ENCODE data around the gene REEP6.

Gene REEP6

DNA sequence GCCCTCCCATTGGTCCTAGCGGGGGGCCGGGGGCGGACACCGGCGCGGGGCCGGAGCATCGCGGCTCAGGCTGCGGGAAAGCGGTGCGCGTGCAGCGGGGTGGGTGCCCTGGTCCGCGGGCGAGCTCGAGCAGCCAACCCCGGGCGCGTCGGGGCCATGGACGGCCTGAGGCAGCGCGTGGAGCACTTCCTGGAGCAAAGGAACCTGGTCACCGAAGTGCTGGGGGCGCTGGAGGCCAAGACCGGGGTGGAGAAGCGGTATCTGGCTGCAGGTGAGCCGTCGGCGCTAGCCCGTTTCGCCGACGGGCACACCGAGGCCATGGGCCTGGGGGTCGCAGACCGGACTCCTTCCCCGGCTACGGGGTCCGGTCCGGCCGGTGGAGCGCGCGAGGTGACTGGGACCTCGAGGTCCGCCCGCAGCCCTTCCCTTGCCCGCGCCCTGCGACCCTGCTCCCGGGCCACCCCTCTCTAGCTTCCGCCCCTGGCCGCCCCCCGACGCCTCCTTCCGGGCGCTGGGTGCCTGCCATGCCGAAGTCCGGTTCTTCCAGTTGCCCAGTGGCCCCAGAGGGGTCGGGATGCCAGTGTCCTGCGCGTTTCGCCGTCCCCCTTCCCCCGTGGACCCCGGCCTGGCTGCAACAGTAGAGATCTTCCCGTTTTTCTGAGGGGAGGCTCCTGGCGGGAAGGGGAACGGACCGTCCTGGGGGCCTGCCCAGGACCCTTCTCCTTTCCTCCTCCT, at the start of gene REEP6:
REEP6 (plus strand) TSS at position 68 of the 735 bp plus-strand sequence; CDS start at position 157, 89 bp downstream.
- no peak for DNase-seq

DNA sequence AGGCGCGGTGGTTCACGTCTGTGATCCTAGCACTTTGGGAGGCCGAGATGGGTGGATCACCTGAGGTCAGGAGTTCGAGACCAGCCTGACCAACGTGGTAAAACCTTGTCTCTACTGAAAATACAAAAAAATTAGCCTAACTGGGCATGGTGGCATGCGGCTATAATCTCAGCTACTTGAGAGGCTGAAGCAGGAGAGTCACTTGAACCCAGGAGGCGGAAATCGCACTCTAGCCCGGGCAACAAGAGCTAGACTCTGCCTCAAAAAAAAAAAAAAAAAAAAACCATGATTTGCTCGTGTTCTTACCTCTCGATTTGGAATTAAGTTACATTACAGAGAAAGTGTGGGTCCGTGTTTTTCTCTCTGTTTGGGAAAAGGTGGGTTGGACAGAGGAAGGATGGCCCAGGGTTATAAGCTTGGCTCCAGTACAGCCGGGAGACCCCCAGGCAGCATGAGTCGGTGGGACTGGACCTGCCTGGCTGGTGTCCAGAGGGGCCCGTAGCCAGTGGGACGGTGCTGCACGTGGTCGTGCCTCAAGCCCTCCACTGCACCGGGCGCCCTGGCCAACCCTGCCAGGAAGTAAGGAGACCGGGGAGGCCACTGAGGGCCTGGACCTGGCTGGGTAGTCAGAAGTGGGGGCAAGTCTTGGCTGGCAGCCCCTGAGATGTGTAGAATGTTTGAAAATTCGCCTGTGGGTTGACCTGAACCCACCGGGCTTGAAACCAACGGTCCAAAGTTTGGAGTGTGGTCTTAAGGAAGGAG, 49.1 kb upstream of the REEP6 start:
- no peak for DNase-seq

DNA sequence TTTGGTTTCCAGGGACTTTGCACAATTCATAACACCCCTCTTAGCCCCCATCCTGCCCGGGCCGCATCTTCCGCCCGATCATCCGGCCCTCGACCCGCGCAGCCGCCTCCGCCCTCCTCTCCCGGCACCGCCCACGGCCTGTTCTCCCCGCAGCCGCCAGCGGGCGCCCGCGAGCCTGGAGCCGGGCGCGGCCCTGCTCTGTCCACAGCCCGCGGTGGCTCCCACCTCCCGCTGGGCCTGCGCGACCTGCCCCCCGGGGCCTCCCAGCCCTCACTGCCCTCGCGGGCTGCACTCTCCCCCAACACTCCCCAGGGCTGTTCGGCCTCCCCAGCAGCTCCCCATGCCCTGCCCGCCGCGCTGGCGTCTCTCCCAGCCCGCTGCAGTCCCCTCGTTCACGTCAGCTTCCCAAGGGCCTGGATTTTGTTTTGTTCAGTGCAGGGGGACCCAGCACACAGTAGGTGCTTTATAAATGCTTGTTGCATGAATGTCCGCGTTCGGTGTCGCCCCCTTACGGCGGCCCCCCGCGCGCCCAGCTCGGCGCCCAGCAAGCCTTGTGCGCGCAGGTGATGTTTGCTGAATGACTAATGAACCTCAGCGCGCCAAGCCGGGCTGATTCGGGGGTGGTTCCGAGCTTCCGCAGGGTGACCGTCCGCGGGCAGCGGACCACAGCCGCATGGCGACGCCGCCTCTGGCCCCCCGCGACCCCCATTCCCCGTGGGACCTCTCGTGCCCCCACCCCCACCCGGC, 45.6 kb upstream of the REEP6 start:
- peak; percentile 0 for DNase-seq

DNA sequence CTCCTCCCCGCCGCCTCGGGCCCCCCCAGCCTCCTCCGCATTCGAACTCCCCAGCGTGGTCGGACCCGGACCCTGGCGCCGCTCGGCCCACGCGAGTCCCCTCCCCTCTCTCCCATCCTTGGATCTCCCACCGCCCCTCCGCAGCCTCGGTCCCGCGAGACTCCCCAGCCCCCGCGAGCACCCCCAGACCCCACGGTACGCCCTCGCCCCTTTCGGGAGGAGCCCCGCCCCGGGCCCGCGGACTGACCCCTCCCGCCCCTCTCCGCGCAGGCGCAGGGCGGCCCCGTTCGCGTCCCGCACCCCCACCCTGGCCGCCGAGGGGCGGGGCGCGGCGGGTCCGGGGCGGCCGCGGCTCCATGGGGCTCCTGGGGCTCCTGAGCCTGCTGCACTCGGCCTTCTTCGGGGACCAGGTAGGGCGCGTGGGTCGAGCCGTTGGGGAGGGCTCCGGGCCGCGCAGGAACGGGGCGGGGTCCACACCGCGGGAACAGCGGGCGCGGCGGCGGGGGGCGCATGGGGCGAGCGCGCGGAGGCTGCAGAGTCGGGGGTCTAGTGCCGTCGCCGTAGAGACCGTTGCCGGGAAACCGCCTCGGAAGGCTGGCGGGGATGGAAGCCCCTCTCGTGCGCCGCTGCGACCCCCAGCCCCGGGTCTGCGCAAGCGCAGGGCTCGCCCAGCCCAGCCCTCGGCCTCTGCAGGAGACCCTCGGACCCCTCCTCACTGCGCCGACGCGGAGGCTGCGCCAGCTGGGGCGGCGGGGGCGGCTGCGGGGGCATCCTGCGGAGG, 44.9 kb upstream of the REEP6 start:
- DNase-seq = no peak

DNA sequence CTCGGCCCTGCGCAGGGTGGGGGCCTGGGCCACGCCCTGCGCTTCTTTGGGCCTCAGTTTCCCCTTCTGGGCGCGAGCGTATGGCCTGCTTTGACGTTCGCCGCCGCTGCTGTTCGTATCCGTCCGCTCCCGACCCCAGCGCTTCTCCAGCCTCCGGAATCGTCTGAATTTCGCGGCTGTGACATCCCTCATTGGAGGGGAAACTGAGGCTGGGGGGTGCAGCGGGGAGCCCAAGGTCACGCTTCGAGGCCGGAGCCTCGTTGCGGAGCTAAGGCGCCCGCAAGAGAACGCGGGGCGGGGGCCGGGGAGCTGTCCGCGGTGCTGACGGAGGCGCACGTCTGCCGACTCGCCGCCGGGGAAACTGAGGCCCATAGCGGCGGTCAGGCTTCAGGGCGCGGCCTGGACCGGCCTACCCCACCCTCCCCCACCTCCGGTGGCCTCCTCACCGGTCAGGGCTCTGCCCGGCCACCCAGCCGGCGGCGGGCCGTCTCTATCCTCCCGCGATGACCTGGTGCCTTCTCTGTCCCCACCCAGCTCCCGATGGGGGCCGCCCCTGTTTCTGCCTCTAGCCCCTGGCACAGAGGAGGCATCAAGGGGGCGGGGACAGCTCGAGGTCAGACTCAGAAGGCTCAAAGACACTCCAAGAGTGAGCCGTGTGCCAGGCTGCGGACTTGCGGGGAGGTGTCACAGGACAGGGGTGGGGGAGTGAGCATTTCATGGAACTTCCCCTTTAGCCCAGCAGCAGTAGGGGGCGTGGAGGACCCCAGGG, 44.1 kb upstream of the REEP6 start:
- DNase-seq = no peak

DNA sequence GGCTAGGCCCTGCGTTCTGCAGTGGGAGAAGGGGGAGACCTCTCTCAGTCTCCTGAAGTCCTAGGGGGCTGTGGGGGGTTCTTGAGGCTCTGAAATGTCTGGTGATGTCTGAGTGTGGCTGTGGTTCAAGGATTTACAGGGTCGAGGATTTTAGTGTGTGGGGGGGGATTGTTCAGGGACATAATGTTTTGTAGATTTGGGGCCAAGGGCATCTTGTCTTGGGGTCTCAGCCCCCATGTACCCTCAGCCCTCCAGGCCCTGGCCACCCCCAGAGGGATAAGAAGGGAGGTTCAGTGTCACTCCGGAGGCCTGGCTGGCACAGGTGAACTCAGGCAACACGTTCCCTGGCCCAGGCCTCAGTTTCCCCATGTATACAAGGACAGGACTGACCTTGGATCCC, 43.5 kb upstream of the REEP6 start:
- DNase-seq = no peak

DNA sequence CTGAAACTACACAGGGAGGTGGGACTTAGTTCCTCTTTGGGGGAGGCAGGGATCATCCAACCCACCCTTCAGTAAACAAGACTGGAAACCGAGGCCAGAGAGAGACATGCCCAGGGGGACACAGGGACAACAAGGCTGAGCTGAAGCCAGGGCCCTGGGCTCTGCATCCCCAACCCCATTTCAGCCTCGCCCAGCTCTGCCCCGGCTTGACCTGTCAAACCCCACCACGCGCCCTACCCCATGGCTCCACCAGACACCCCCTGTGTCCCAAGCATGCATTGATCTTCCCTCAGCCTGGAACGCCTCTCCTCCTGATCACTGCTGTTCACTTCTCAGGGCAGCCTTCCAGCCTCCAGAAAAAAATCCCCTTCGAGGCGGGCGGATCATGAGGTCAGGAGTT, 43.0 kb upstream of the REEP6 start:
- DNase-seq = no peak

DNA sequence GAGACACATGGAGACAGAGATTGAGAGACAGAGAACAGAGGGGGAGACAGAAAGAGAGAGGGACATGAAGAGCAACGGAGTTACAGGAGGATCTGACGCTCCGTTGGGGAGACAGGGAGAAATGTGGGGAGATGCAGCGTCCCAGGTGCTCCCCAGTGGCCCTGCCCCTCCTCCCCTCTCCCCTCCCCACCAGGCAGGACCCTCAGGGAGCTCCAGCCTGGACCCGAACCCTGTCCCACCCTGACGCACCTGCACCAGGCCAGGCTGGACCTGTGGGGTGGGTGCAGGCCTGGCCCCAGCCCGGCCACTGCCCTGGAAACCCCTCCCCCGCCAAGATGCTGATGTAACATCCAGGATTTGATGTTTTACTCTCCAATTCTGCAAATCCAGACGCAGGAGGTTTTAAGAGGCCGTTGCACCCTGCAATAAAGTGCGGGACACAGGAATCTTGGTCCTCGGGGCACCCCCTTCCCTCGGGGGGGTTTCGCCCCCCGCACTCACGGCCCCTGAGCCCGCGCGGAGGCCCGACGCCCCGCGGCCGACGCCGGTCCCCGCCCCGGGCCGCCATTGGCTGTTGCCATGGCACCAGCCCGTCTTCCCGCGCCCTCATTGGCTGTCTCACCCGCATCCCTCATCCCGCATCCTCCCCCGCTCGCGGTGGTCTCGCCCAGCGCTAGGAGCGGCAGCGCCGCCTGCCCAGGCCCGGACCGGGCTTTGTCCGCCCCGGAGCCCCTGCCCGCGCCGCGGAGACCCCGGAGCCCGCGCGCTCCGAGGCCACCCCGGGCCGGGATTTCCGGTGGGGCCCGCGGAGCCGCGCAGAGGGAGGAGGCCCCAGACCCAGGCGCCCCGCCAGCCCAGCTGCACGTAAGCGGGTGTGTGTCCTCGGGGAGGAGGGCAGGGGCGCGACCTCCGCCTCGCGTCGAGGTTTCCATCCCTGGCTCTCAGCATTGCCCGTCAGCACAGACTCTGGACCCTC, 41.2 kb upstream of the REEP6 start, which contains the start of gene APC2:
APC2 (plus strand) TSS at position 655 of the 976 bp plus-strand sequence. CDS start 2,881 bp downstream, outside the sequence.
- DNase-seq = no peak

DNA sequence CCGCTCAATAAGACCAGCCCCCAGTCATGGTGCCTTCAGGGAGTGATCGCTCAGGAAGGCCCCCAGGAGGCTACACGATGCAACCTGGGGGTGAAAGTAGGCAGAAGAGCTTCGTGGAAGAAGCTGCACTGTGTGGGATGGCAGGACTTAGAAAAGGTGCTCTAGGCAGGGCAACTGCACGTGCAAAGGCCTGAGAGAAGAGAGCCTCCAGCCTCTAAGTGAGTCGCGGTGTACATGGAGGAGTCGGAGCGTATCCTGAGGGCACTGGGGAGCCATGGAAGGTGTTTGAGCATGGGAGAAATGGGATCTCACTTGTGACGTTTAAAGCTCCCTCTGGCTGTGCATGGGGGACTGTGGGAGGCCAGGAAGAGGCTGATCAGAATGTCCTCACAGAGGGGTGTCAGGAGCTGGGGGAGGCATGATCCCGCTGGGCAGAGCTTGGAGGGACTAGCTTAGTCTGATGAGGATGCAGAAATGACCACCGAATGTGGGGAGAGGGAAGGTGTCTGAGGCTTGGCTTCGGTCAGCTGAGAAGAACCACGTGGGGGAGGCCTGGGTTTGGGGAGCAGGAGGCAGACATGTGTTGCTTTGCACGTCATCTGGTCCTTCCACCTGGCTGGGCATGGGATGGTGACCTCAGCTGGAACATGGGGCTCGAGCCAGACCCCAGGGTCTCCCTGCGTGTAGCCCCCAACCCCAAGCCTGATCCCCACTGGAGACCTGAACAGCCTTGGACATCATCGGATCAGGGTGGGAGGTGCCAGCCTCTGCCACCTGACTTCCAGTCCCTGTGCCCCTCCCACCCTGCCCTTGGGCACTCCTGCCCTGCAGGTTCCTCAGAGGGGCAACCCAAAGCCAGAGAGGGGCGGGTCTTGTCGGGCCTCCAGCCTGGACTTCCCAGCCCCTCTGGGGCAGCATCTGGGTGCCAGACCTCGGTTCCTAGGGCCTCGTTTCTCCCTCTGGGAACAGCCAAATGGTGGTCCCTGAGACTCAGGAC, 39.9 kb upstream of the REEP6 start:
- no peak for DNase-seq

DNA sequence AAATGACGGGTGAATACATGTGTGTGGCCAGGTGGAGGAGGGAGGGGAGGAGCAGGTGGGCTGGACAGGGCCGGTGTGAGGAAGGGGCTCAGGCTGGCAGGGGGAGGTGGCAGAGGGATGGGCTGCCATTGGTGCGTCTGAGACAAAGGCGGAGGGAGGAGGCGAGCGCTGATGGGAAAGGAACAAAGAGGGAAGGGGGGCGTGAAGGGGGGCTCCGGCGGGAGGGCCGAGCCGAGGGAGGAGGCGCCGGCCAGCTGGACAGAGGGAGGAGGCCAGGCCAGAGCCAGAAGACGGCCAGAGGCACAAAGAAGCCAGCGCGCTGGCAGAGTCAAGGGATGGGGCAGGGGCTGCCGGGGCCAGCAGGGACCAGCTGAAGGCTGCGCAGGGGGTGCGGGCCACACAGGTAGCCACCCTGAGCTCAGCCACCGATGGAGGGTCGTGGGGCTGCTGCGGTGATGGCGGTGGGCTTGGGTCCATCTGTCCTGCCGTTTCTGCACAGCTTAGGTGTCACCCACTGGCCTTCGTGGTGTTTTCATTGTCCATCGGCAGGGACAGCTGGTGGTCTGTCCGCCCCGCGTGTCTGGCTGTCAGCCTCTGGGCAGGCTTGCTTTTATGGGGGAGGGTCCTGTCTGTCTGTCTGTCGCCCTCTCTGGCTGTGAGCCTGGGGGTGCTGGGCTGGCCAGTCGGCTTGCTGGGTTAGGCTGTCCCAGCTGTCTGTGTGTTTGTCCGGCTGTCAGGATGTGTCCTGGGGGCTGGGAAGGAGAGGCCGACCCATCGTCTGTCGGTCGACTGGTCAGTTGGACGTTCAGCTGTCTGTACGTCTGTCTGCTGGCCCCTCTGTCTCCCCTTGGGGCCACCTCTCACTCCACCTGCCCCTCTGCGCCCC, 38.8 kb upstream of the REEP6 start:
- no peak for DNase-seq

DNA sequence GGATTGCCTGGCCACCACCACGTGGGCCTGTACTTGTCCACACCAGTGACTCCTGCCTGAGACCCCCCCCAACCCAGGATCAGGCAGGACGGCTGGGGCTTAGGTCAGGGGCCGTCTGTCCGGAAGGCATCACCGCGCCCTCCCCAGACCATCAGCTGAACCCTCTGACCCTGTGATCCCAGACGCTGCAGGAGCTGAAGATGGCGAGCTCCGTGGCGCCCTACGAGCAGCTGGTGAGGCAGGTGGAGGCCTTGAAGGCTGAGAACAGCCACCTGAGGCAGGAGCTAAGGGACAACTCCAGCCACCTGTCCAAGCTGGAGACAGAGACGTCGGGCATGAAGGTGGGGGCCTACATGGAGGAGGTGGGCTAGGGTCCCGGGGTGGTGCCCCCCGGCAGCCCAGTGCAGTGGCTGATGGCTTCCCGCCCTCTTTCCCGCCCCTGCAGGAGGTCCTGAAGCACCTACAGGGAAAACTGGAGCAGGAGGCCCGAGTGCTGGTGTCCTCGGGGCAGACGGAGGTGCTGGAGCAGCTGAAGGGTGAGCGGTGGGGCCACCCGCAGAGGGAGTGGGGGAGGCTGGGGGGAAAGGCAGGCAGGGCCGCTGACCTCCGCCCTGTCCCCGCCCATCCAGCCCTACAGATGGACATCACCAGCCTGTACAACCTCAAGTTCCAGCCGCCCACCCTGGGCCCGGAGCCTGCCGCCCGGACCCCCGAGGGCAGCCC, 38.0 kb upstream of the REEP6 start:
- DNase-seq = no peak

DNA sequence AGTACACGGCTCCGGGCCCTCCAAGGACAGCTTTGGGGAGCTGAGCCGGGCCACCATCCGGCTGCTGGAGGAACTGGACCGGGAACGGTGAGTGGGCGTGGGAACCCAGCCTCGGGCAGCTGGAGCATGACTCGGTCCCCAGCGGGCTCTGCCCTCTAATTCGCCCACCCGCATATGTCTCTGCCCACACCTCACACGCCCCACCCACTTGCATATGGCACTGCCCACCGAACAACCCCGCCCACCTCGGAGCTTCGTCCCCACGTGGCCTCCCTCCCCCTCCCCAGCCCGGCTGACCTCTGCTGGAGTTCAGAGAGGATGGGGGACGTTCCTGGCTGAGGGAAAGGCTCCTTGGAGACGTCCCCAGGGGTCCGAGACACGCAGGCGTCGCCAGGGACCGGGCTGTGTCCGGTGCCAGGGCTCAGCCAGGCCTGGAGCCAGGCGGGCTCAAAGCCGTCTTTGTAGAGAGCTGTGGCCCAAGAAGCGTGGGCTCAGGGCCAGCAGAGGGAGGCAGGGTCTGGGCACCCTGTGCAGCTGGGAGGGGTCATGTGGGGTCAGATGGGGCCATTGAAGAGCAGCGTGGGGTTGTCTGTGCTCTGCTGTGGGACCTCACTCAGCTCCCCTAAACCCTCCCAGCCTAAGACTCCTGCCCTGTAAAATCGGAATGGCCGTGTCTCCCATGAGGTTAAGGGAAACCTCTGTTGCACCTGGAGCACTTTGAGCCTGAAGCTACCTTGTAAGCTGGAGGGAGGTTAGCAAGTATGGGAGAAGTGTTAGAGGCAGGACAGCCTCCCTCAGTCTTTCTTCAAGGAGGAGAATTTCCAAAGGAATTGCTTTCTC, 37.2 kb upstream of the REEP6 start:
- DNase-seq = no peak

DNA sequence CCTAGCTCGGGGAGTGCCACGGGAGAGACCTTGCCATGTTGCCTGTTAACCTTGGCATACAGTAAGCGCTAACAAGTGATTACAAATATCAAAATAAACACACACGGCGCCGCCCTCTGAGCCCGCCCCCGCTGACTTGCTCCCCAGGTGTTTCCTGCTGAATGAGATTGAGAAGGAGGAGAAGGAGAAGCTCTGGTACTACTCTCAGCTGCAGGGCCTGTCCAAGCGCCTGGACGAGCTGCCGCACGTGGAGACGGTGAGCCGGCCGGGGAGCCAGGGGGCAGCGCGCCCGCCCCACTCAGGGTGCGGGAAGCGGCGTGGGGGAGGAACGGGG, 36.0 kb upstream of the REEP6 start:
- peak; percentile 0 for DNase-seq

DNA sequence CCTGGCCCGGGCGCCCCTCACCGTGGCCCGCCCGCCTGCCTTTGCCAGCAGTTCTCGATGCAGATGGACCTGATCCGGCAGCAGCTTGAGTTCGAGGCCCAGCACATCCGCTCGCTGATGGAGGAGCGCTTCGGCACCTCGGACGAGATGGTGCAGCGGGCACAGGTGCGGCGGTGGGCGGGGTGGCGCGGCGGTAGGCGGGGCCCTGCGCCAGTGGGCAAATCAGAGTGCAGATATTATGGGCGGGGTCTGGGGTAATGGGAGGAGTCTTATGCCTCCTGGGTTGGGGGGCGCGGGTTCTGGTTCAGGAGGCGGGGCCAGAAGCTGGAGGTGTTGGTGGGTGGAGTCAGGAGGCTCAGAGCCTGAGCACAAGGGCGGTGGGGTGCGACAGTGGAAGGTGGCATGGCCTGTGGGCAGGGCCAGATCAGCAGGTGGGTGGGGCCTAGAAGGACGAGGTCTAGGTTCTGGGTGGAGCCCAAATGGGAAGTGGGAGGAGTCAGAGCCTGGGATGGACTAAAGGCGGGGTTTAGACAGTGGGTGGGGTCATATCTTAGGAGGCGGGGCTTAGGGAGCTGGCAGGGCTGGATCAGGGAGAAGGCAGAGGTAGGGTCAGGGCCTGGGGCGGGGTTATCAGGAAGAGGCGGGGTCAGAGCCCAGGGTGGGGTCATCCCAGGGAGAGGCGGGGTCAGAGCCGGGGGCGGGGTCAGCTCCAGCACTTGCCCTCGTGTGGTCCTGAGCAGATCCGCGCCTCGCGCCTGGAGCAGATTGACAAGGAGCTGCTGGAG, 35.5 kb upstream of the REEP6 start:
- no peak for DNase-seq

DNA sequence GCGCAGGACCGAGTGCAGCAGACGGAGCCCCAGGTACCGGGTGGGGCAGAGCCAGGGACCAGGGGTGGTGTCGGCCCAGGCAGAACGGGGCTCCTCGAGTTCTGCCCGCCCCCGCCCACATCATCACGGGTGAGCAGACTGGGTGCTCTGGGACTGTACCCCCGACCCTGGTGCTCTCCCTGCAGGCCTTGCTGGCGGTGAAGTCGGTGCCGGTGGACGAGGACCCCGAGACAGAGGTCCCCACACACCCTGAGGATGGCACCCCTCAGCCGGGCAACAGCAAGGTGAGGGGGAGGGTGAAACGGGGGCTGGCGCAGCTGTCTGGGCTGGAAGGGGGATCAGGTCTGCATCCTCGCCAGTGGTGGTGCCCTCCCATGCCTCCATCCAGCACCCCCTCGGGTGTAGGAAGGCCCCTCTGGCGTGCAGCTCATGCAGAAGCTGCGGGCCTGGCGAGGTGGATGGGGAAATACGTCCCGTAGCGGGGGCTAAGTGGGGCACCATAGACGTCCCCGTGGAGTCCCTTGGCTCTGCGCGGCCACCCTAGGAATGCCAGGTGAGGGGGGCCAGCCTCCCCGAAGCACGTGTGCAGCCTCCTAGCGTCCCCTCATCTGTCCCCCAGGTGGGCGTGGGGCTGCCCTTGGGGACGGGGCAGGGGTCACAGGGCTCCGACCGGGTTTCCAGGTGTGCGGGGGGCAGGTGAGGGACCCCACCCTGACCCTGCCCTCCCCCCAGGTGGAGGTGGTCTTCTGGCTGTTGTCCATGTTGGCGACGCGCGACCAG, 34.7 kb upstream of the REEP6 start:
- DNase-seq = no peak
